Ramos (cell line): Measurements from ENCODE around the gene RASSF8.

Source experiments
- in situ Hi-C: fragments of 300-500 bp; cut with MboI; formaldehyde crosslinking; loops from one replicate; pipeline ENCODE4 v1.14.3; 2022; ENCODE audit warnings: low sequenced_read_pairs; ENCODE audit not compliant: unreplicated experiment

RASSF8 gene

GRCh38 chr12:25958428-25959070, at the start of gene RASSF8:
Gene RASSF8, plus strand, starts transcription at chr12:25958682. Its CDS starts 96,662 bp downstream, at chr12:26055344.
- in situ Hi-C loops, result no loop called here

- in situ Hi-C loops, result no loop called here
Observed at GRCh38 chr12:25914551-25914950, 43.9 kb upstream of the RASSF8 start.

- in situ Hi-C loops, result no loop called here
Observed at GRCh38 chr12:25924491-25925001, 33.9 kb upstream of the RASSF8 start.

- in situ Hi-C loops, result no loop called here
Observed at GRCh38 chr12:25925064-25925463, 33.4 kb upstream of the RASSF8 start.

GRCh38 chr12:25926536-25926935, 31.9 kb upstream of the RASSF8 start:
- in situ Hi-C loops, result no loop called here

- in situ Hi-C loops, result no loop called here
Observed at GRCh38 chr12:25929142-25929541, 29.3 kb upstream of the RASSF8 start.

GRCh38 chr12:25932971-25933370, 25.5 kb upstream of the RASSF8 start:
- in situ Hi-C loops, result no loop called here

- in situ Hi-C loops, result no loop called here
Observed at GRCh38 chr12:25934456-25934855, 24.0 kb upstream of the RASSF8 start.

- in situ Hi-C loops, result no loop called here
Observed at GRCh38 chr12:25935355-25936144, 22.9 kb upstream of the RASSF8 start.

GRCh38 chr12:25937096-25937495, 21.4 kb upstream of the RASSF8 start:
- in situ Hi-C loops, result no loop called here

- in situ Hi-C loops, result no loop called here
Observed at GRCh38 chr12:25938581-25938980, 19.9 kb upstream of the RASSF8 start.

GRCh38 chr12:25939606-25940005, 18.9 kb upstream of the RASSF8 start:
- in situ Hi-C loops, result no loop called here

- in situ Hi-C loops, result no loop called here
Observed at GRCh38 chr12:25940886-25941285, 17.6 kb upstream of the RASSF8 start.

GRCh38 chr12:25942709-25943108, 15.8 kb upstream of the RASSF8 start:
- in situ Hi-C loops, result no loop called here

- in situ Hi-C loops, result no loop called here
Observed at GRCh38 chr12:25943940-25944339, 14.5 kb upstream of the RASSF8 start.

GRCh38 chr12:25949343-25949742, 9.1 kb upstream of the RASSF8 start:
- in situ Hi-C loops, result no loop called here

GRCh38 chr12:25950329-25951115, 8.0 kb upstream of the RASSF8 start:
- in situ Hi-C loops, result no loop called here

- in situ Hi-C loops, result no loop called here
Observed at GRCh38 chr12:25957793-25958427, 572 bp upstream of the RASSF8 start.

GRCh38 chr12:25959071-25959961, 834 bp downstream of the RASSF8 start:
- in situ Hi-C loops, result no loop called here
